H1 (cell line): ENCODE data around the gene AKIRIN1. TPM values are rescaled to one million over a fixed set of nuclear protein-coding genes. Genes with fewer than 3 reads are reported as not detected.
A peak's percentile ranks its signal among the peaks of the same experiment; 100 is the strongest.

Experiments
- CBX8 ChIP-seq: fragments of 300-800, 300-1000 bp; sonication (generic); IDR thresholded peaks from 2 replicates; pipeline ENCODE4 v1.7.1; 2016; ENCODE audit warnings: low read depth, low read length, borderline replicate concordance
- POLR2AphosphoS5 ChIP-seq: IDR thresholded peaks from 2 replicates; pipeline ENCODE4 v1.6.1; 2011; ENCODE audit warnings: low read depth, low read length
- RXRA ChIP-seq: IDR thresholded peaks from 2 replicates; pipeline ENCODE4 v1.6.1; 2011; ENCODE audit warnings: low read depth, mild to moderate bottlenecking, low read length, moderate library complexity; ENCODE audit not compliant: insufficient read depth
- polyA plus RNA-seq, 7 experiments: library from polyadenylated mRNA; depleted of rRNA in 3 of 7; stranded (reverse) in 5 of 7; unstranded in 2 of 7; fragments of >200 nt in 5 of 7; fragments of 200-250 nt in 2 of 7; gene quantifications; 1 replicate in 5 of 7; 2 replicates in 1 of 7; 4 replicates in 1 of 7; pipeline versions ENCODE4 v1.2.1 to v1.2.3, GENCODE V29; 2011 to 2013; ENCODE audit warnings: missing spikeins in 2 of 7, mixed read lengths in 2 of 7
- total RNA-seq: library from RNA; stranded (reverse); fragmentation: NEBNext Ultra II Directional; extraction: Animal tissue kit (Norgen Biotek cat#: 25700); gene quantifications from 2 replicates; pipeline ENCODE4 v1.2.1, GENCODE V29; 2021

AKIRIN1 gene
- total and polyA plus RNA-seq, 2 of the 8 experiments (the other 6 are each of a cell fraction or from before 2014, with no cell fraction given): 148 to 236 TPM

DNA sequence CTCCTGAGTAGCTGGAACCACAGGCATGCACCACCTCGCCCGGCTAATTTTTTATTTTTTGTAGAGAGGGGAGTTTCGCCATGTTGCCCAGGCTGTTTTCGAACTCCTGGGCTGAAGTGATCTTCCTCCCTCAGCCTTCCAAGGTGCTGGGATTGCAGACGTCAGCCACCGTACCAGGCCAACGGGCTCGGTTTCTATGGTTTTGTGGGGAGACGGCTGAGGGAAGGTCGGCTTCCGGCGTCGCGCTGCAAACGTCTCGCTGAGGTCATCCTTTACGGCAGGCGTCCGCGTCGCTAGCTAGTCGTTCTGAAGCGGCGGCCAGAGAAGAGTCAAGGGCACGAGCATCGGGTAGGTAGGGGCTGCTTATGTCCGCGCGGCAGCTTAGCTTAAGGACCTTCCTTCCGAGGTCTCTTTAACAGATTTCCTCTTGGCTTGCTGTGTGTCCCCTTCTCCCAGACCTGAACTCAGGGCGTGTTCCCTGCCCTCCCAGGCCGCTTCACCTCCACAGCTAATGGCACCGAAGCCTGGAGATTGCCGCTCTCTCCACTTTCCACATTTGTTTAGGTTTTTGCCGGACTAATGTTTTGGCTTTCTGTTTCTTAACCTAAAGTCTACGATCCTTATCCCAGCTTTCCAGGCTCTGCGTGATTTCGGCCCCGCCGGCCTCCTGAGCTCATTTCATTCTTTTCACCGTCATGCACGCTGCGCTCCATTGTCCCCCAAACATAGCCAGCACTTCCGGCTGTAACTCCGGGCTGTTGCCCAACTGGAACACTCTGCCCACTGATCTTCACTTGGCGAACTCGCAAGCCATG is 35.2 kb downstream of the AKIRIN1 start, which contains the start of gene NDUFS5 (continued):
- no peak for TF ChIP-seq RXRA
- no peak for TF ChIP-seq CBX8
- peak; percentile 96 for TF ChIP-seq POLR2AphosphoS5
